Measurements from ENCODE around the gene DVL1. TPM values are rescaled to one million over a fixed set of nuclear protein-coding genes. Genes with fewer than 3 reads are reported as not detected.

The DVL1 gene
- total RNA-seq, 1 experiment from 2014 or later: 71.0 TPM

DNA sequence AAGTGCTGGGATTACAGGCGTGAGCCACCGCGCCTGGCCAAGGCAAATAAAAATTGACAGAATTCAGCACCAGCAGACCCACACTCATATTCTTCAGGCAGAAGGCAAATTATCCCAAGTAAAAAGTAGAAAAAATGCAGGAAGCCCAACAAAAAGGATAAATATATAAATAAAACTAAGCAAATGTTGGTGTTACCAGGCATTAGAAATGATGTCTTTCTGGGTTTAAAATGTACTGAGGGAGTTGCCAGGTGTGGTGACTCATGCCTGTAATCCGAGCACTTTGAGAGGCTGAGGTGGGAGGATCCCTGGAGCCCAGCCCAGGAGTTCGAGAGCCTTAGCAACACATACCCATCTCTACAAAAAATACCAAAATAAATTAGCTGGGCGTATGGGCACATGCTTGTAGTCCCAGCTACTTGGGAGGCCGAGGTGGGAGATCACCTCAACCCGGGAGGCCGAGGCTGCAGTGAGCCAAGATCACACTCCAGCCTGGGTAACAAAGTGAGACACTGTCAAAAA lies 31.0 kb downstream of the DVL1 start:
- no peak overlapping the region for H2AFZ ChIP-seq (ENCODE audit: low read length)
- TF ChIP-seq, protein P1, sequence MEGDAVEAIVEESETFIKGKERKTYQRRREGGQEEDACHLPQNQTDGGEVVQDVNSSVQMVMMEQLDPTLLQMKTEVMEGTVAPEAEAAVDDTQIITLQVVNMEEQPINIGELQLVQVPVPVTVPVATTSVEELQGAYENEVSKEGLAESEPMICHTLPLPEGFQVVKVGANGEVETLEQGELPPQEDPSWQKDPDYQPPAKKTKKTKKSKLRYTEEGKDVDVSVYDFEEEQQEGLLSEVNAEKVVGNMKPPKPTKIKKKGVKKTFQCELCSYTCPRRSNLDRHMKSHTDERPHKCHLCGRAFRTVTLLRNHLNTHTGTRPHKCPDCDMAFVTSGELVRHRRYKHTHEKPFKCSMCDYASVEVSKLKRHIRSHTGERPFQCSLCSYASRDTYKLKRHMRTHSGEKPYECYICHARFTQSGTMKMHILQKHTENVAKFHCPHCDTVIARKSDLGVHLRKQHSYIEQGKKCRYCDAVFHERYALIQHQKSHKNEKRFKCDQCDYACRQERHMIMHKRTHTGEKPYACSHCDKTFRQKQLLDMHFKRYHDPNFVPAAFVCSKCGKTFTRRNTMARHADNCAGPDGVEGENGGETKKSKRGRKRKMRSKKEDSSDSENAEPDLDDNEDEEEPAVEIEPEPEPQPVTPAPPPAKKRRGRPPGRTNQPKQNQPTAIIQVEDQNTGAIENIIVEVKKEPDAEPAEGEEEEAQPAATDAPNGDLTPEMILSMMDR (conservative IDR thresholded peaks at IDR 0.05): no peak
- H4K5ac ChIP-seq (ENCODE audit: insufficient read length, low read depth, low read length): no peak overlapping the region
- Mint-ChIP-seq H3K4me3 (no peak overlapping the region; a peak in 1 of 5 replicates), H3K36me3 (ENCODE audit: insufficient read depth in 1 of 3, low read depth in 3 of 3) (peaks cover 18 to 64% (median 55%) of the 10 kb centered on the region in 3 experiments; a peak in 6 of 7 replicates), H3K4me1 (peaks cover 8 to 23% of the 10 kb centered on the region in 2 experiments), H3K27ac (no peak overlapping the region), H3K27me3 (ENCODE audit: low read depth) (no peaks in the 10 kb centered on the region), H3K9me3 (no peaks in the 10 kb centered on the region)
- no peaks in the 10 kb centered on the region for H3K9me3 ChIP-seq (ENCODE audit: control insufficient read depth, low read depth, low read length)
- peaks cover 10% of the 10 kb centered on the region; the same call in 1 of the 2 replicates for H3K79me2 ChIP-seq (ENCODE audit: insufficient read depth, low read length)
- no peak overlapping the region for H2BK120ac ChIP-seq (ENCODE audit: low read depth, low read length, poor library complexity, severe bottlenecking)
- no peak overlapping the region for H3K27ac ChIP-seq (ENCODE audit: insufficient read length, low read depth, low read length)
- no peak overlapping the region for H2BK12ac ChIP-seq (ENCODE audit: insufficient read length, low read depth, low read length)
- H3K79me1 ChIP-seq (ENCODE audit: insufficient read depth, low read depth, low read length, poor library complexity, severe bottlenecking): peaks cover 8% of the 10 kb centered on the region
- no peaks in the 10 kb centered on the region; the same call in 1 of the 2 replicates for H3K4me1 ChIP-seq (ENCODE audit: insufficient read depth, low read length)
- no peak overlapping the region for H3K56ac ChIP-seq (ENCODE audit: insufficient read length, low read depth, low read length)
- no peak overlapping the region for H2BK15ac ChIP-seq (ENCODE audit: low read depth, low read length)
- no peak overlapping the region for H2BK5ac ChIP-seq (ENCODE audit: insufficient read length, low read length)
- peaks cover 5% of the 10 kb centered on the region for H4K20me1 ChIP-seq (ENCODE audit: control insufficient read depth, insufficient read depth, insufficient read length)
- WGBS (ENCODE audit: extremely low coverage, insufficient read length, low lambda C conversion rate): no CpG with 5 or more reads among the region's 9 CpGs
- no peak for DNase-seq
- no peak overlapping the region for H3K9ac ChIP-seq (ENCODE audit: extremely low read depth, insufficient read length, low read length)
- H3K23ac ChIP-seq (ENCODE audit: insufficient read length, low read depth, low read length): no peak overlapping the region
- H3K23me2 ChIP-seq (ENCODE audit: insufficient read length, low read depth, low read length, poor library complexity, severe bottlenecking): no peaks in the 10 kb centered on the region
- no peak overlapping the region for H3T11ph ChIP-seq (ENCODE audit: low read length)
- H2AK5ac ChIP-seq (ENCODE audit: insufficient read length, low read length): no peak overlapping the region
- H3K4ac ChIP-seq (ENCODE audit: low read depth, low read length): no peak overlapping the region
- no peak overlapping the region for H2BK20ac ChIP-seq (ENCODE audit: low read depth, low read length, poor library complexity, severe bottlenecking)
- H3K27me3 ChIP-seq (ENCODE audit: insufficient read depth, low read length): no peaks in the 10 kb centered on the region
- H4K91ac ChIP-seq (ENCODE audit: insufficient read length, low read depth, low read length): no peak overlapping the region
- H4K8ac ChIP-seq (replicated peaks; ENCODE audit: insufficient read length, low read depth, low read length): no peak overlapping the region
- no peak overlapping the region for H3K4me2 ChIP-seq (ENCODE audit: insufficient read depth, insufficient read length, low read length)
- H3K14ac ChIP-seq (ENCODE audit: insufficient read depth, low read length): no peak overlapping the region
- H3K18ac ChIP-seq (ENCODE audit: insufficient read length, low read depth, low read length): no peak overlapping the region
